OCI-LY1 (cell line): Measurements from ENCODE around the gene GPR68.

Experiments used
- CTCF ChIP-seq: fragments of 200-600 bp; sonication (generic), shearing (Covaris generic); IDR thresholded peaks from 2 replicates; pipeline ENCODE4 v1.5.1; 2017; ENCODE audit warnings: mild to moderate bottlenecking, antibody characterized with exemption, low read length, moderate library complexity, mixed read lengths
- EZH2 ChIP-seq: fragments of 200-600 bp; sonication (generic), shearing (Covaris generic); IDR thresholded peaks from 2 replicates; pipeline ENCODE4 v1.8.0; 2017; ENCODE audit warnings: borderline replicate concordance, mixed run types, mild to moderate bottlenecking, antibody characterized with exemption, low read length, moderate library complexity, mixed read lengths

- TF ChIP-seq CTCF (no peak), EZH2 (no peak)
Observed at GRCh38 chr14:91216731-91217226, 27.7 kb downstream of the GPR68 start.
